ENCODE results near the gene LHFPL6. TPM values are rescaled to one million over a fixed set of nuclear protein-coding genes. Genes with fewer than 3 reads are reported as not detected.

The LHFPL6 gene
- total RNA-seq, 1 experiment from 2014 or later, result 2.5 TPM

DNA sequence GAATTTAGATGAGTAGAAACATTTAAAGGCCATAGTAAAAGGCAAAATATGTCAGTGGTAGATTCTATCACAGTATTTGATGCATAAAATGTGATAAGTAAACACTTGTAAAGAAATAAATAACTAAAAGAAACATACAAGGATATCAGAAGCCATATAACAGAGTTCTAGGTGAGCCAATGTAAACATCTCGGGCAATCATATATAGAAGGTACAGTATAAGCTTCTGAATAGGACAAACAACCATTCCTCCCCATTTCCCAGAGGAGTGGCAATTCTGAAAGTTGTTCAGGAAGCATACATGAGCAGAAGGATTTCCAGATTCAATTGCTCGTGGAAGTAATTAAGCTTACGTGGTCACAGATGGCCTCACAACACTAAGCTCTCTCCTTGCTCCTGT is 267.3 kb downstream of the LHFPL6 start:
- ChIA-PET CTCF (no interaction called here), POLR2A (ENCODE audit: unreplicated experiment) (no interaction called here)
- H3K9me3 ChIP-seq (ENCODE audit: insufficient read depth, low read depth), result no peaks in the 10 kb centered on the region
- H3K36me3 ChIP-seq (ENCODE audit: low read depth), result no peaks in the 10 kb centered on the region
- TF ChIP-seq, protein P1, sequence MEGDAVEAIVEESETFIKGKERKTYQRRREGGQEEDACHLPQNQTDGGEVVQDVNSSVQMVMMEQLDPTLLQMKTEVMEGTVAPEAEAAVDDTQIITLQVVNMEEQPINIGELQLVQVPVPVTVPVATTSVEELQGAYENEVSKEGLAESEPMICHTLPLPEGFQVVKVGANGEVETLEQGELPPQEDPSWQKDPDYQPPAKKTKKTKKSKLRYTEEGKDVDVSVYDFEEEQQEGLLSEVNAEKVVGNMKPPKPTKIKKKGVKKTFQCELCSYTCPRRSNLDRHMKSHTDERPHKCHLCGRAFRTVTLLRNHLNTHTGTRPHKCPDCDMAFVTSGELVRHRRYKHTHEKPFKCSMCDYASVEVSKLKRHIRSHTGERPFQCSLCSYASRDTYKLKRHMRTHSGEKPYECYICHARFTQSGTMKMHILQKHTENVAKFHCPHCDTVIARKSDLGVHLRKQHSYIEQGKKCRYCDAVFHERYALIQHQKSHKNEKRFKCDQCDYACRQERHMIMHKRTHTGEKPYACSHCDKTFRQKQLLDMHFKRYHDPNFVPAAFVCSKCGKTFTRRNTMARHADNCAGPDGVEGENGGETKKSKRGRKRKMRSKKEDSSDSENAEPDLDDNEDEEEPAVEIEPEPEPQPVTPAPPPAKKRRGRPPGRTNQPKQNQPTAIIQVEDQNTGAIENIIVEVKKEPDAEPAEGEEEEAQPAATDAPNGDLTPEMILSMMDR (conservative IDR thresholded peaks at IDR 0.05), result no peak
- no peaks in the 10 kb centered on the region for H4K20me1 ChIP-seq (ENCODE audit: insufficient read depth)
- H2AFZ ChIP-seq, result no peak overlapping the region
- H3F3A ChIP-seq (ENCODE audit: insufficient read depth, low read depth), result no peaks in the 10 kb centered on the region
- no peak overlapping the region for H3K4me3 ChIP-seq
- no peaks in the 10 kb centered on the region for H3K9me2 ChIP-seq (ENCODE audit: insufficient read depth)
- intact Hi-C loops (cut with micrococcal nuclease; ENCODE audit: unreplicated experiment), result no loop called here
- no peak overlapping the region for H3K4me2 ChIP-seq
- no peaks in the 10 kb centered on the region for H3K27me3 ChIP-seq (ENCODE audit: insufficient read depth, low read depth)
- BruUV-seq (replicated peaks), result no TSS peak
- H3K79me2 ChIP-seq (ENCODE audit: low read depth), result no peaks in the 10 kb centered on the region
- no peak overlapping the region for H3K27ac ChIP-seq
- DNase-seq, result no peak
- H3K4me1 ChIP-seq (replicated peaks; ENCODE audit: insufficient read depth), result no peaks in the 10 kb centered on the region

DNA sequence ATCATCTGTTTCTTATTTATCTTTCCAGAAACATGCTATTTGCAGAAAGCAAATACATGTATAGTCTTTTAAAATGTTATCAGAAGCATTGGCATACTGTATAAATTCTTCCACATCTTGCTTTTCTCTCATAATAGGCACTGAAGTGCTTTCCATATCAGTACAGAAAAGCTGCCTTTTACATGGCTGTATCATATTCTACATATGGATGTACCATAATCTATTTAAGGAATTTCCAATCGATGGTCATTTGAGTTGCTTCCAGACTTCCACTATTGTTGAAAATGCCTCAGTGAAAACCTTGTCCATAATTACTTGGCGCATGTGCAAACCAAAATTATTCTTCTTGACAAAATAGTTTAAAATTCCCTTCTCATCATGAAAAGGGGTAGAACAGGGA is 272.5 kb downstream of the LHFPL6 start:
- Histone ChIP-seq H3K36me3 (ENCODE audit: low read depth) (no peaks in the 10 kb centered on the region), H2AFZ (no peak overlapping the region), H3K4me3 (no peak overlapping the region), H3K9me3 (ENCODE audit: insufficient read depth, low read depth) (no peaks in the 10 kb centered on the region), H3K4me1 (replicated peaks; ENCODE audit: insufficient read depth) (no peaks in the 10 kb centered on the region), H3K79me2 (ENCODE audit: low read depth) (no peaks in the 10 kb centered on the region), H3K4me2 (no peak overlapping the region), H3F3A (ENCODE audit: insufficient read depth, low read depth) (no peaks in the 10 kb centered on the region), H3K9me2 (ENCODE audit: insufficient read depth) (no peaks in the 10 kb centered on the region), H4K20me1 (ENCODE audit: insufficient read depth) (no peaks in the 10 kb centered on the region), H3K27ac (no peak overlapping the region), H3K27me3 (ENCODE audit: insufficient read depth, low read depth) (no peaks in the 10 kb centered on the region)
- POLR2A ChIA-PET (ENCODE audit: unreplicated experiment), result no interaction called here
- no TSS peak for BruUV-seq (replicated peaks)
- intact Hi-C loops (cut with micrococcal nuclease; ENCODE audit: unreplicated experiment), result no loop called here
- no peak for DNase-seq
- TF ChIP-seq EZH2 (IDR thresholded peaks at IDR 0.05; ENCODE audit: low read depth), result no peak
- TF ChIP-seq, protein P1 (conservative IDR thresholded peaks at IDR 0.05), result no peak
- CTCF ChIA-PET, result no interaction called here

DNA sequence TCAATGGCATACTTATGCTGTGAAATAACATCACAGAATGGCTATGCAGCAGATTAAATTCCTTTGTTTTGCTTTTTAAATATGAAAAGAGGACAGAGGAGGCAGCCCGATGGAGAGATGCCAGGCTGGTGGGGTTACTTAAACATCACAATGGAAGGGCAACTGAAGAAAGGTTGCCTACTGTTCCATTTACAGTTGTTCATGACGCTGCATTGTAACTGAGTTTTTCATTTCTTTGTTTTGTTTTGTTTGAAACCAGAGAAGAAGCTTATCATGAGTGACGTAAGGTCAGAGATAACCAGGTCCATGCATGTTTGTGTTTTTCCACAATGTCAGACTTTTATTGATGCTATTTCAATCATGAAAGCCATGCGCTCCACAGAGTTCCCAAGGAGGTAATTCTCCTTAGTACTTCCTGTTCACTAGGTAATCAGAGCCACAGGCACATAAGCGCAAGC is 273.8 kb downstream of the LHFPL6 start:
- BruUV-seq (replicated peaks), result no TSS peak
- H4K20me1 ChIP-seq (ENCODE audit: insufficient read depth), result no peaks in the 10 kb centered on the region
- intact Hi-C loops (cut with micrococcal nuclease; ENCODE audit: unreplicated experiment), result no loop called here
- H3K4me3 ChIP-seq, result no peak overlapping the region
- ChIA-PET CTCF (no interaction called here), POLR2A (ENCODE audit: unreplicated experiment) (no interaction called here)
- no peak overlapping the region for H2AFZ ChIP-seq
- no peaks in the 10 kb centered on the region for H3K36me3 ChIP-seq (ENCODE audit: low read depth)
- H3K4me1 ChIP-seq (replicated peaks; ENCODE audit: insufficient read depth), result no peaks in the 10 kb centered on the region
- H3K9me3 ChIP-seq (ENCODE audit: insufficient read depth, low read depth), result no peaks in the 10 kb centered on the region
- no peaks in the 10 kb centered on the region for H3K9me2 ChIP-seq (ENCODE audit: insufficient read depth)
- no peaks in the 10 kb centered on the region for H3F3A ChIP-seq (ENCODE audit: insufficient read depth, low read depth)
- H3K27me3 ChIP-seq (ENCODE audit: insufficient read depth, low read depth), result no peaks in the 10 kb centered on the region
- TF ChIP-seq, protein P1 (conservative IDR thresholded peaks at IDR 0.05), result no peak
- TF ChIP-seq EZH2 (IDR thresholded peaks at IDR 0.05; ENCODE audit: low read depth), result no peak
- H3K4me2 ChIP-seq, result no peak overlapping the region
- DNase-seq, result no peak
- H3K27ac ChIP-seq, result no peak overlapping the region
- H3K79me2 ChIP-seq (ENCODE audit: low read depth), result no peaks in the 10 kb centered on the region

Measured in PC-9 (cell line).